AG04450 (cell line): ENCODE results near the gene SLC30A3. TPM values are rescaled to one million over a fixed set of nuclear protein-coding genes. Genes with fewer than 3 reads are reported as not detected.
A peak's percentile ranks its signal among the peaks of the same experiment; 100 is the strongest.

Source experiments
- CTCF ChIA-PET: fragments of 300-600, 350-600 bp; formaldehyde crosslinking; extraction: SDS; loops from one replicate; lab custom pipeline; 2022; ENCODE audit warnings: antibody characterized with exemption, inconsistent platforms; lab: Charles Lee
- POLR2A ChIA-PET: fragments of 350-600 bp; formaldehyde crosslinking; extraction: SDS; loops from one replicate; lab custom pipeline; 2021; ENCODE audit warnings: antibody characterized with exemption, inconsistent platforms; lab: Yijun Ruan, JAX
- DNase-seq: peaks from one replicate; pipeline ENCODE4 v3.0.0-alpha.2; 2011; ENCODE audit warnings: low read depth, low spot score
- H3K27ac ChIP-seq: one replicate; pipeline ENCODE4 v1.5.1; 2012; ENCODE audit warnings: low read depth, low read length, control low read depth
- H3K27me3 ChIP-seq: one replicate; pipeline ENCODE4 v1.6.0; 2012; ENCODE audit warnings: low read length; ENCODE audit not compliant: control insufficient read depth, insufficient read depth
- H3K4me3 ChIP-seq: 2 replicates; pipeline ENCODE4 v1.5.1; 2011; ENCODE audit warnings: mild to moderate bottlenecking, low read depth, low read length, control low read depth
- H3K9me3 ChIP-seq: 2 replicates; pipeline ENCODE4 v1.5.1; 2012; ENCODE audit warnings: low read length; ENCODE audit not compliant: control insufficient read depth, insufficient read depth
- polyA plus RNA-seq: library from polyadenylated mRNA; depleted of rRNA; stranded (reverse); fragments of >200 nt; gene quantifications from 2 replicates; pipeline ENCODE4 v1.2.3, GENCODE V29; 2011
- TF ChIP-seq, protein P1 (sequence below): IDR thresholded peaks from 2 replicates; pipeline ENCODE4 v1.5.1; 2011; ENCODE audit warnings: low read depth, low read length, control low read depth, inconsistent platforms

Gene SLC30A3
- polyA plus RNA-seq, 1 experiment: 0.07 TPM

- Histone ChIP-seq H3K27me3 (peaks cover 4% of the 10 kb centered on the region), H3K27ac (no peak within 1 kb of the TSS), H3K9me3 (no peaks in the 10 kb centered on the region), H3K4me3 (no peak within 1 kb of the TSS)
- ChIA-PET POLR2A (interaction anchor here (0.7 kb wide), 1 partner anchor 102 kb away, joined by 3 read pairs; no protein-coding TSS in a partner anchor), CTCF (interaction anchor here (1.0 to 6.5 kb wide), 7 partner anchors 11 to 99 kb away, joined by 3 to 87 read pairs (median 41); no protein-coding TSS in a partner anchor)
- TF ChIP-seq, protein P1, sequence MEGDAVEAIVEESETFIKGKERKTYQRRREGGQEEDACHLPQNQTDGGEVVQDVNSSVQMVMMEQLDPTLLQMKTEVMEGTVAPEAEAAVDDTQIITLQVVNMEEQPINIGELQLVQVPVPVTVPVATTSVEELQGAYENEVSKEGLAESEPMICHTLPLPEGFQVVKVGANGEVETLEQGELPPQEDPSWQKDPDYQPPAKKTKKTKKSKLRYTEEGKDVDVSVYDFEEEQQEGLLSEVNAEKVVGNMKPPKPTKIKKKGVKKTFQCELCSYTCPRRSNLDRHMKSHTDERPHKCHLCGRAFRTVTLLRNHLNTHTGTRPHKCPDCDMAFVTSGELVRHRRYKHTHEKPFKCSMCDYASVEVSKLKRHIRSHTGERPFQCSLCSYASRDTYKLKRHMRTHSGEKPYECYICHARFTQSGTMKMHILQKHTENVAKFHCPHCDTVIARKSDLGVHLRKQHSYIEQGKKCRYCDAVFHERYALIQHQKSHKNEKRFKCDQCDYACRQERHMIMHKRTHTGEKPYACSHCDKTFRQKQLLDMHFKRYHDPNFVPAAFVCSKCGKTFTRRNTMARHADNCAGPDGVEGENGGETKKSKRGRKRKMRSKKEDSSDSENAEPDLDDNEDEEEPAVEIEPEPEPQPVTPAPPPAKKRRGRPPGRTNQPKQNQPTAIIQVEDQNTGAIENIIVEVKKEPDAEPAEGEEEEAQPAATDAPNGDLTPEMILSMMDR: no peak
- no peak for DNase-seq
These were observed 19.2 kb upstream of the SLC30A3 start, which contains the start of gene TRIM54 for GRCh38 chr2:27281855-27282559. TSS of gene TRIM54 (plus strand) at chr2:27282429. CDS start at chr2:27282732, 303 bp downstream.

GRCh38 chr2:27281442-27281841 lies 18.6 kb upstream of the SLC30A3 start:
- H3K27me3 ChIP-seq: peaks cover 7% of the 10 kb centered on the region
- POLR2A ChIA-PET: interaction anchor here (0.7 kb wide), 1 partner anchor 101 kb away, joined by 3 read pairs; no protein-coding TSS in a partner anchor
- TF ChIP-seq, protein P1: no peak
- CTCF ChIA-PET: interaction anchor here (1.0 to 6.5 kb wide), 8 partner anchors 11 to 183 kb away, joined by 3 to 87 read pairs (median 43); no protein-coding TSS in a partner anchor
- H3K9me3 ChIP-seq: no peaks in the 10 kb centered on the region
- no peak overlapping the region for H3K4me3 ChIP-seq
- no peak for DNase-seq
- no peak overlapping the region for H3K27ac ChIP-seq

DNA sequence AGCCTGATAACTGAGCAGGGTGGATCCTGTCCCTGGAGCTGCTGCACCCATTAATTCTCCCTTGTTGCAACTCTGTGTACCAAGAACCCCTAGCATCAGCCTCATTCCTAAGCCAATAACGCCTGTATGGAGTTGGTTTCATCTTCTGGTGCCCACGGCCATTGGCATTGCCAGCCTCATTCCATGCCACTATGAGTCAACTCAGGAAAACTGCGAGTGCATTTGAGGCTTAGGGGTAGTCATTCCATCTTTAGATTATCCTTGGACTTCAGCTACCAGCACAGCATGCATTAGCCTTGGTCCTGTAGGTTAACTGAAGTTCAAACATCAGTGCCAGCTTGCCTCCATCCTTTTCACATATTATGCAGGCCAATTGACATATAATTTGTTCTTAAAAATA lies 18.0 kb upstream of the SLC30A3 start:
- TF ChIP-seq, protein P1: no peak
- H3K27me3 ChIP-seq: peaks cover 12% of the 10 kb centered on the region
- DNase-seq: no peak
- peak overlapping the region; percentile 31 for H3K27ac ChIP-seq
- CTCF ChIA-PET: interaction anchor here (0.8 to 6.5 kb wide), 10 partner anchors 10 to 182 kb away, joined by 3 to 87 read pairs (median 42); no protein-coding TSS in a partner anchor
- POLR2A ChIA-PET: no interaction called here
- no peaks in the 10 kb centered on the region for H3K9me3 ChIP-seq
- no peak overlapping the region for H3K4me3 ChIP-seq

DNA sequence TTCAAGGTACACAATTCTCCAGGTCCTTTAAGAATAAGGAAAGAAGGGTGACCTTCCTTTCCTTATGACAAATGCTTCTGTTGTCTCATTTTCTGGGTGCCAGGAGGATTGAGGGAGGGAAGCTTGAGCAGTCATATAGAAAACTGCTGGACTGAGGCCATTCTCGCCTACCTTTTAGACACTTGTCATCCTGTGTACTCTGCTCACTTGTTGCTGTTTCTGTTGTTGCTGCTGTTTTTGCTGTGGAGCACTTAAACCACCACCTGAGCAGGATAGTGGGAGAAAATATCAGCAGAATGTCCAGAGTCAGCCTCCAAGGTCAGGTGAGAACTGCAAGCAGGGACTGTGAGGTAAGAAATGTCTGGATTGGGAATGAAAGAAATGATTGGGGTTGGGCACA lies 15.2 kb upstream of the SLC30A3 start:
- no peak overlapping the region for H3K4me3 ChIP-seq
- peaks cover 15% of the 10 kb centered on the region for H3K27me3 ChIP-seq
- CTCF ChIA-PET: interaction anchor here (2.4 to 6.5 kb wide), 5 partner anchors 10 to 180 kb away, joined by 11 to 64 read pairs (median 43); no protein-coding TSS in a partner anchor
- POLR2A ChIA-PET: no interaction called here
- TF ChIP-seq, protein P1: no peak
- DNase-seq: no peak
- H3K9me3 ChIP-seq: no peaks in the 10 kb centered on the region
- no peak overlapping the region for H3K27ac ChIP-seq
